ENCODE measurements around the gene DFFA.

DFFA gene

DNA sequence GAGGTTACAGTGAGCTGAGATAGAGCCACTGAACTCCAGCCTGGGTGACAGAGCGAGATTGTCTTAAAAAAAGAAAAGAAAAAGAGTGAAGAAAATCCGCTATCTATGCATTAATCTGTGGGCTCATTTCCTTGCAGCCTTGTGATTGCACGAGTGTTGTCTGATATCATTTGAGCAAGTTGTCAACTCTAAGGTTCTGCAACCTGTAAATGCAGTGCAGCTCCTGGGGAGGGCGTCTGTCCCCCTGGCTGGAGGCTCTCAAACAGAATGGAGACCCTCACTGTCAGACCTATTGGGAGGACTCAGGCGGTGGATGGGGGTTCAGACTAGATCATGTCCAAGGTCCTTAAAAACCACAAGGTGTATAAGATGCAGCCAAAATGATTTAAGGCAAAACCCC, 16.3 kb downstream of the DFFA start:
- H3K9me3 Mint-ChIP-seq: no peaks in the 10 kb centered on the region
- no peaks in the 10 kb centered on the region for H3K27me3 Mint-ChIP-seq
- H3K36me3 Mint-ChIP-seq: peaks cover 3% of the 10 kb centered on the region
- no peak overlapping the region for H3K4me3 Mint-ChIP-seq
- ATAC-seq: no peak
- no peak overlapping the region for H3K27ac Mint-ChIP-seq
- H3K4me1 Mint-ChIP-seq: no peaks in the 10 kb centered on the region

DNA sequence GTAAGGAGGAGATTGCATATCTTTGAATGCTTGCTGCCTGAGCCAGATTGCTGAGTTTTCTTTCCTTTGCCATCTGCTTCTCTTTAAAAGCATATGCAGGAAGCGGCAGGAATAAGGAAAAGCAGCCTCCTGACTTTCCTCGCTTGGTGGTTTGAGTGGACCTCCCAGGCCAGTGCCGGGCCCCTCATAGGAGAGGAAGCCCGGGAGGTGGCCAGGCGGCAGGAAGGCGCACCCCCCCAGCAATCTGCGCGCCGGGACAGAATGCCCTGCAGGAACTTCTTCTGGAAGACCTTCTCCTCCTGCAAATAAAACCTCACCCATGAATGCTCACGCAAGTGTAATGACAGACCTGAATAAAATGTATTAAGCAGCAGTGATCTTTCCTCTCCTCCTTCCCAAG, 21.0 kb downstream of the DFFA start:
- Mint-ChIP-seq H3K9me3 (no peaks in the 10 kb centered on the region), H3K4me1 (no peaks in the 10 kb centered on the region), H3K27ac (no peak overlapping the region), H3K4me3 (no peak overlapping the region), H3K36me3 (peaks cover 7% of the 10 kb centered on the region), H3K27me3 (no peaks in the 10 kb centered on the region)
- ATAC-seq: no peak

GRCh38 chr1:10450836-10451235, 21.5 kb downstream of the DFFA start:
- Mint-ChIP-seq H3K27ac (no peak overlapping the region), H3K4me3 (no peak overlapping the region), H3K9me3 (no peaks in the 10 kb centered on the region), H3K27me3 (no peaks in the 10 kb centered on the region), H3K36me3 (peaks cover 7% of the 10 kb centered on the region), H3K4me1 (no peaks in the 10 kb centered on the region)
- no peak for ATAC-seq

- Mint-ChIP-seq H3K27me3 (no peaks in the 10 kb centered on the region), H3K36me3 (peaks cover 7% of the 10 kb centered on the region), H3K4me1 (no peaks in the 10 kb centered on the region), H3K9me3 (no peaks in the 10 kb centered on the region), H3K27ac (no peak overlapping the region), H3K4me3 (no peak overlapping the region)
- no peak for ATAC-seq
Observed at GRCh38 chr1:10450156-10450814, 22.0 kb downstream of the DFFA start.

- Mint-ChIP-seq H3K36me3 (peaks cover 7% of the 10 kb centered on the region), H3K27me3 (no peaks in the 10 kb centered on the region), H3K4me1 (no peaks in the 10 kb centered on the region), H3K4me3 (no peak within 1 kb of the TSS), H3K9me3 (no peaks in the 10 kb centered on the region), H3K27ac (no peak within 1 kb of the TSS)
- ATAC-seq: no peak
Observed at GRCh38 chr1:10449751-10450150, 22.6 kb downstream of the DFFA start, which contains the start of gene CORT. TSS of gene CORT (plus strand) at chr1:10450031. CDS start at chr1:10450224, 193 bp downstream.

- Mint-ChIP-seq H3K27ac (no peak overlapping the region), H3K4me1 (no peaks in the 10 kb centered on the region), H3K4me3 (no peak overlapping the region), H3K27me3 (no peaks in the 10 kb centered on the region), H3K36me3 (peaks cover 7% of the 10 kb centered on the region), H3K9me3 (no peaks in the 10 kb centered on the region)
- no peak for ATAC-seq
Observed at GRCh38 chr1:10446790-10447422, 25.4 kb downstream of the DFFA start.

GRCh38 chr1:10444795-10445397, 27.4 kb downstream of the DFFA start:
- ATAC-seq: no peak
- Mint-ChIP-seq H3K27me3 (no peaks in the 10 kb centered on the region), H3K4me3 (no peak overlapping the region), H3K9me3 (no peaks in the 10 kb centered on the region), H3K4me1 (no peaks in the 10 kb centered on the region), H3K27ac (no peak overlapping the region), H3K36me3 (peaks cover 7% of the 10 kb centered on the region)

DNA sequence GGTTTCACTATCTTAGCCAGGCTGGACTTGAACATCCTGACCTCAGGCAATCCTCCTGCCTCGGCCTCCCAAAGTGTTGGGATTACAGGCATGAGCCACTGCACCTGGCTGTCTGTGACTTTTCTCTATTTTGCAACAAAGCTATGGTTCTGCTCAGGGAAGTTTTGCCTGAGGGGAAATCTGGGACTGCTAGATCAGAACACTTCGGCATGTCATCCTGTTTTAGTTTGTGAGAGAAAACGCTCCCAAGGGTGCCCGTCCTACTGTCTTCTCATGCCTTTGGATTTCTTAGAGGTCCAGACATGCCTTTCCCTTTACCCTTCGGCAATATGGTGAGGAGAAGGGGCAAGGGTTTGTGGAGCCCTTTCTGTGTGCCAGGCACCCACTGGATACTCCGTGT, 28.1 kb downstream of the DFFA start:
- H3K36me3 Mint-ChIP-seq: peaks cover 7% of the 10 kb centered on the region
- ATAC-seq: no peak
- H3K27ac Mint-ChIP-seq: no peak overlapping the region
- H3K9me3 Mint-ChIP-seq: no peaks in the 10 kb centered on the region
- H3K4me1 Mint-ChIP-seq: no peaks in the 10 kb centered on the region
- no peaks in the 10 kb centered on the region for H3K27me3 Mint-ChIP-seq
- no peak overlapping the region for H3K4me3 Mint-ChIP-seq

DNA sequence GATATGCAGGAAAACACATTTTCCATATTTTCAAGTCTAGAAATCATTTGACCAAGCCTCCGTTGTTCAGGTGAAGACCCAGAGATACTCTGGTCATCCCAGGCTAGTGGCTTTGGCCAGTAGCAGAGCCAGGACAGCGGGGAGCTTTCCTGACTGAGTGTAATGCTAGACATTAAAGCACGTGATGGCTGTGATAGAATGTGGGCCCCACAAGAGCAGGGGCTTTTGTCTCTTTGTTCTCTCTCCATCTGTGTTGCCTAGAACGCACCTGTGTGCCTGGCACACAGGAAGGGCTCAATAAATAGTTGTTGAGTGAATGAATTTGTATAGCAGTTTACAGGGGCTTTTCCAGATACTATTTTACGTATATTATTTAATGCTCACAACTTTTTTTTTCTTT, 31.5 kb downstream of the DFFA start:
- ATAC-seq: no peak
- H3K27ac Mint-ChIP-seq: no peak overlapping the region
- no peaks in the 10 kb centered on the region for H3K4me1 Mint-ChIP-seq
- H3K27me3 Mint-ChIP-seq: no peaks in the 10 kb centered on the region
- H3K9me3 Mint-ChIP-seq: no peaks in the 10 kb centered on the region
- no peaks in the 10 kb centered on the region for H3K36me3 Mint-ChIP-seq
- no peak overlapping the region for H3K4me3 Mint-ChIP-seq

DNA sequence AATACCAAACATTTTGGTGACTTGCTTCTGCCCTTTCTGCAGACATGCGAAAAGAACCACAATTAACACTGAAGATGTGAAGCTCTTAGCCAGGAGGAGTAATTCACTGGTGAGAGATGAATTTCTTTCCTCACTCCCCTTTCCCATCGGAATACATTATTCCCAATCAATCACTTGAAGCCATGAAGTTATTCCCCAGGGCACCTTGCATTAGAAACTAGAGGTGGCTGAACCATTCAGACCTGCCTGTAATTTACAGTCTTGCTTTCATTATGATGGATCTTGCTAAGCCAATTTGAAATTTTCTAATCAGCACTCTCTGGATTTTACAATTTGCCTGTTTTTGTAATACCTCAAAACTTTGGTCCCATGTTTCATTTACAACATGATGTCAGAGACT, 32.0 kb downstream of the DFFA start:
- H3K9me3 Mint-ChIP-seq: no peaks in the 10 kb centered on the region
- no peak for ATAC-seq

DNA sequence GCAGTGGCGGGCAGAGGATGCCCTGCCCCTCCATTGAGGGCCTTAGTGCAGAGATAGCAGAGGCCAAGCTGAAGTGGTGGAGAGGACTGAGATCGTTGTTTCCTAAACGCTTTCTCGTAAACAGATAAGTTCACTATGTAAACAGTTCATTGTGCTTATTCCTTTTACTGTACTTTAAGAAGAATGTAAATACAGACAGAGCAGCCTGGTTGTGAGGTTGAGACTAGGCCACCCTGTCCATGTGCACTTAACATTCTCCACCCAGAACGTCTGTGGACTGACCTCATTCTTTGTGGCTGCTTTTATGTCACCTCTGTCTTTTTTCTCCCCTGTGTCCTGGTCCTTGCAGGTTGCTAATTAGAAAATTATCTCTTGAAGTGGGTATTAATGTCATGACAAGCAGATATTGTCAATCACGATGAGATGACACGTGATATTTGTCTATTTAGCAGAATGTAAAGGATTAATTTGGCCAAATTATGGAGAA, 33.6 kb downstream of the DFFA start:
- H3K36me3 Mint-ChIP-seq: no peaks in the 10 kb centered on the region
- ATAC-seq: no peak
- H3K4me3 Mint-ChIP-seq: no peak overlapping the region
- peaks cover 8% of the 10 kb centered on the region for H3K4me1 Mint-ChIP-seq
- H3K27ac Mint-ChIP-seq: no peak overlapping the region
- H3K27me3 Mint-ChIP-seq: no peaks in the 10 kb centered on the region
- no peaks in the 10 kb centered on the region for H3K9me3 Mint-ChIP-seq

More for the DNA sequence above, 32.0 kb downstream of the DFFA start:
- Mint-ChIP-seq H3K27ac (no peak overlapping the region), H3K4me3 (no peak overlapping the region), H3K4me1 (no peaks in the 10 kb centered on the region), H3K27me3 (no peaks in the 10 kb centered on the region), H3K36me3 (no peaks in the 10 kb centered on the region)

DNA sequence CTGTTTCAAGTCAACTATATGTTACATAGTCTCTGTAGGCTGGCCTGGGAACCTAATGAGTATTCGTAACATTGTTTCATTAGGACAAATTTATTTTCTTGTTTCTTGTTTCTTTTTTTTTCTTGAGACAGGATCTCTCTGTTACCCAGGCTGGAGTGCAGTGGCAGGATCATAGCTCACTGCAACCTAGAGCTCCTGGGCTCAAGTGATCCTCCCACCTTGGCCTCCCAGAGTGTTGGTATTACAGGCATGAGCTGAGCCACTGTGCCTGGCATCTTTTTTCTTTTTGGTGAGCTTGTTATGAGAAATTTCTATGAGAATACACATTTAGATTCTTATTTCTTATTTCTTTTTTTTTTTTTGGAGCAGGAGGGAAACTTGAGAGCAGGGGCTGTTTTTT, 35.3 kb downstream of the DFFA start:
- no peak for ATAC-seq
- no peaks in the 10 kb centered on the region for H3K27me3 Mint-ChIP-seq
- peaks cover 17% of the 10 kb centered on the region for H3K4me1 Mint-ChIP-seq
- no peak overlapping the region for H3K4me3 Mint-ChIP-seq
- H3K36me3 Mint-ChIP-seq: no peaks in the 10 kb centered on the region
- no peak overlapping the region for H3K27ac Mint-ChIP-seq
- no peaks in the 10 kb centered on the region for H3K9me3 Mint-ChIP-seq

DNA sequence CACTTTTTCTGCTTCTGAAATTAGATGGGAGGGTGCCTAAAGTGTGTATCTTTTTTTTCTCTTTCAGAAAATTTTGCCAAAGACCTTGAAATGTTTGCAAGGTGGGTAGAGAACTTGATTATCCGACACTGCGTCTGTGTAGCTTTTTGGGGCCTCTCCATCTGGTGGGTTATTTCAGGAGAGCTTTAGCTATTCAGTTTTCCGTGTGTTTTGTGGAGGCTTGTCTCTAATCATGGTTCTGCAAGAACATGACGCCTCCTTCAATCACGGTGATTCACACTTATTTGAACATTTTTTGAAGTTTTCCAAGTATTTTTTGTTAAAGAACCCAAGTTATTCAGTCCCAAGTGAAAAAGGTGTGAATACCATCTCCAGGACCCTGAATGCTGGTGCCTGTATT, 37.7 kb downstream of the DFFA start:
- Mint-ChIP-seq H3K36me3 (no peaks in the 10 kb centered on the region), H3K4me3 (no peak overlapping the region), H3K27me3 (no peaks in the 10 kb centered on the region), H3K4me1 (peaks cover 33% of the 10 kb centered on the region), H3K27ac (peak overlapping the region; percentile 31), H3K9me3 (no peaks in the 10 kb centered on the region)
- ATAC-seq: no peak

GRCh38 chr1:10433790-10434189, 38.5 kb downstream of the DFFA start:
- Mint-ChIP-seq H3K4me1 (peaks cover 34% of the 10 kb centered on the region), H3K36me3 (no peaks in the 10 kb centered on the region), H3K27ac (peak overlapping the region; percentile 31), H3K4me3 (no peak overlapping the region), H3K9me3 (no peaks in the 10 kb centered on the region), H3K27me3 (no peaks in the 10 kb centered on the region)
- no peak for ATAC-seq

DNA sequence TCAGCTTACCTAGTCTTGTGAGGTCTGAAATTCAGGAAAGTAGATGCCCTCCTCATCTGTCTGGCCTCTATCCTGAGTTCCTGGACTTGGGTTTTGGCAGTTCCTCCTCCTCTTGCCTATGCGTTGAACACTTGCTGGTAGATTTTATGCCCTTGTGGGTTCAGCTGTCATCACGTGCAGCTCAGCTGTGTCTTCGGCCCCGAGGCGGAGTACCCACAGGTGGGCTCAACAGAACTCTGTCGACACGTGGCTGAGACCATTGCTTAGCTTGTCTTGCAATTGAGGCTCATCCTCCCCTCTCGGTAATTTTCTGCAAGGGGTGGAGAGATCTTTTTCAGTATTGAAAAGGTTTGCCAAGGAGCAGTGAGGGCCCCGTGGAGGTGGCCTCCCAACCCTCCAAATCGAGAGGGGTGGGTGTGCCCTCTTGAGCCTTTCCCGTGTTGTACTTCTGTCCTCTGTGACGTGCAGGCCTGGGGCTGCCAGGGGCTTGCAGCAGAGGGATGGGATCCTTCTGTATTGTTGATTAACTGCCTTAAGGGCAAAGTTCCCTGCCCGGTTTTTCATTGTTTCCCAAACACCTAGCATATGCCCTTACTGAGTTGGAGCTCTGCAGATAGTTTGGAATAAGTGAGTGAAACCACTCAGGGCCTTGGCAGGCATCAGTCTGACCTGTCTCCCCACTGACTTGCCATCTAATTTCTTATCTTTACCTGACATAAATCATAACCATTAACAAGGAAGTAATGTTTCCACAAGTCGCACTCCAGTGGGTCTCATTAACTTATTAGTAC, 39.2 kb downstream of the DFFA start:
- Mint-ChIP-seq H3K27me3 (no peaks in the 10 kb centered on the region), H3K27ac (peak overlapping the region; percentile 31), H3K4me1 (peaks cover 40% of the 10 kb centered on the region), H3K4me3 (no peak overlapping the region), H3K9me3 (no peaks in the 10 kb centered on the region), H3K36me3 (no peaks in the 10 kb centered on the region)
- ATAC-seq: no peak

All from stimulated activated memory B cell treated with anti-CD40 and anti-IgM and Interleukin-4, amounts not matched to agents 10 μg/mL and 1 μg/mL and 100 μg/mL, for 72 hours (primary cell).